Hematopoietic multipotent progenitor cell (in vitro differentiated cells): ENCODE measurements around the gene MPP3. TPM values are rescaled to one million over a fixed set of nuclear protein-coding genes. Genes with fewer than 3 reads are reported as not detected.

Experiments
- DNase-seq, 3 donors: peaks; one replicate each; pipeline ENCODE4 v3.0.0-alpha.2; 2011 to 2015; ENCODE audit warnings: low read depth in 2 of 3, low spot score in 2 of 3
- total RNA-seq: library from RNA; depleted of rRNA; stranded (reverse); fragments of >200 nt; gene quantifications from one replicate; pipeline ENCODE4 v1.2.3, GENCODE V29; 2012

Gene MPP3
- total RNA-seq, 1 donor, result 1.9 TPM

- peak in 2 of 3 donors; percentile 55 to 60 for DNase-seq
Measured at GRCh38 chr17:43755389-43755875, 77.5 kb downstream of the MPP3 start.

GRCh38 chr17:43754947-43755346 lies 78.0 kb downstream of the MPP3 start:
- DNase-seq, result no peak

GRCh38 chr17:43753493-43754129 lies 79.3 kb downstream of the MPP3 start:
- DNase-seq, result peak in 1 of 3 donors; percentile 36

Other genes starting within 250 kb of the MPP3 start
- gene MEOX1, start 171.2 kb downstream of the MPP3 start, total RNA-seq, result not detected
- gene SOST, start 74.4 kb downstream of the MPP3 start, total RNA-seq, result not detected
- 78.6 TPM for gene DUSP3, start 54.2 kb downstream of the MPP3 start, total RNA-seq
- gene CFAP97D1, start 52.7 kb downstream of the MPP3 start, total RNA-seq, result under 0.01 TPM
- gene CD300LG, start 14.0 kb upstream of the MPP3 start, total RNA-seq, result under 0.01 TPM
- gene MPP2, start 74.4 kb upstream of the MPP3 start, total RNA-seq, result 0.81 TPM
- 0.27 TPM for gene PPY, start 109.3 kb upstream of the MPP3 start, total RNA-seq
- gene PYY, start 120.8 kb upstream of the MPP3 start, total RNA-seq, result not detected
- under 0.01 TPM for gene NAGS, start 171.5 kb upstream of the MPP3 start, total RNA-seq
- gene TMEM101, start 181.8 kb upstream of the MPP3 start, total RNA-seq, result 141 TPM
- gene LSM12, start 233.5 kb upstream of the MPP3 start, total RNA-seq, result 17.8 TPM
- gene G6PC3, start 237.6 kb upstream of the MPP3 start, total RNA-seq, result 60.1 TPM